ENCODE measurements around the gene PRPF6. TPM values are rescaled to one million over a fixed set of nuclear protein-coding genes. Genes with fewer than 3 reads are reported as not detected.
"Not testable (repeated sequence)": the region's sequence is repeated elsewhere in the genome, so short reads cannot be mapped to it uniquely, and the experiment has no call there.

Gene PRPF6
- polyA plus RNA-seq, 1 donor: 63.6 TPM

DNA sequence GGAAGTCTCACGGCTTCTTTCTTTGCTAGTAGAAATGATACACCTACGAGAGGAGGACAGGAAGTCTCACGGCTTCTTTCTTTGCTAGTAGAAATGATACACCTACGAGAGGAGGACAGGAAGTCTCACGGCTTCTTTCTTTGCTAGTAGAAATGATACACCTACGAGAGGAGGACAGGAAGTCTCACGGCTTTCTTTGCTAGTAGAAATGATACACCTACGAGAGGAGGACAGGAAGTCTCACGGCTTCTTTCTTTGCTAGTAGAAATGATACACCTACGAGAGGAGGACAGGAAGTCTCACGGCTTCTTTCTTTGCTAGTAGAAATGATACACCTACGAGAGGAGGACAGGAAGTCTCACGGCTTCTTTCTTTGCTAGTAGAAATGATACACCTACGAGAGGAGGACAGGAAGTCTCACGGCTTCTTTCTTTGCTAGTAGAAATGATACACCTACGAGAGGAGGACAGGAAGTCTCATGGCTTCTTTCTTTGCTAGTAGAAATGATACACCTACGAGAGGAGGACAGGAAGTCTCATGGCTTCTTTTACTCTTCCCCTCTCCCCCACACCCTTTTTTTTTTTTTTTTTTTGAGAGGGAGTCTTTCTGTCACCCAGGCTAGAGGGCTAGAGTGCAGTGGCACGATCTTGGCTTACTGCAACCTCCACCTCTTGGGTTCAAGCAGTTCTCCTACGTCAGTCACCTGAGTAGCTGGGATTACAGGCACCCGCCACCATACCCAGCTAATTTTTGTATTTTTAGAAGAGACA is 31.6 kb downstream of the PRPF6 start:
- DNase-seq: not testable (repeated sequence)

DNA sequence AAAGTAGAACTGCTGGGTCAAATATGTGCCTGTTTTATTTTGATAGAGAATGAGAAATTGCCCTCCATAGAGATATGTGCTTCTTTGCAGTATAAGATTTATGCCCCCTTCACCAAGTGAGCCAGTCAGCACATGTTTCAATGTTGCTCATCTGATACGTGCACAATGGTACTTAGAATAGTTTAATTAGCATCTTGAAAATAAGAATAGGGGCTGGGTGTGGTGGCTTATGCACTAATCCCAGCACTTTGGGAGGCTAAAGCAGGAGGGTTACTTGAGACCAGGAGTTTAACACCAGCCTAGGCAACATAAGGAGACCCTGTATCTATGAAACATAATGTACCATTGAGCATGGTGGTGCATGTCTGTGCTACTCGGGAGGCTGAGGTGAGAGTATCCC is 34.7 kb downstream of the PRPF6 start:
- no peak for DNase-seq

GRCh38 chr20:64021124-64021975 is 40.4 kb downstream of the PRPF6 start:
- no peak for DNase-seq

- no peak for DNase-seq
Measured at GRCh38 chr20:64022671-64023360, 41.9 kb downstream of the PRPF6 start.

DNA sequence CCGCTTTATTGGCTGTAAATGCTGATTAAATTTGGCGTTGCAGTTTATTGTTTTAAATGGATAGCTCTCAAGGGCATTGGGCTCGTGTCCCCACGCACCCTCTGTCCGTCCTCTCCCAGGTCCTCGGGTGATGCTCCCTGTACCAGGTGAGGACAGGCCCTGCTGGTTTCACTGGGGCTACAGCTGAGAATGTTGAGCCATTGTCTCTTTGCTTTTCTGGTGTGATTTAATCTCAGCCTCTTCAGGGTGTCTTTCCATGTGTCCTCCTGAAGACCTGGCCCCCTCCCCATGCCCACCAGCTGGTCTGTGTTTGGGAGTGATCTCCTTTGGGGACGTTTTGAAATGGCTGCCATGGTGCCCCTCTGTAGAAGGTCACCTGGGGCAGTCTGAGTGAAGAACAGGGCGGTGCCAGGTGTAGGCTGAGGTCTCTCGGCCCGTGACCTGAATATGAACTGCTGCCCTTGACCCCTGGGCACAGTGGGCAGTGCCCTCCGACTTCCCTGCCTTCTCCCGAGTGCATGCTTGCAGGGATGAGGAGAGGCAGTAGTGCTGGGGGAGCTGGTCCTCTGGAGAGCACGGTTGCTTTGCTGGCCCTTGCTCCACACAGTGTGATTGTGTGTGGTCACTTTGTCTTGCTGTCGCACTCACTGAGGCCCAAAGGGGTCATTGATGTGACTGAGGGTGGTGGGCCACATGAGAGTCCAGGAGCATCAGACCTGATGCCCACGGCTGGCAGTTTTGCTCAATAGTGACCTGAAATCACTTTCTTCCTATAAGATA is 42.6 kb downstream of the PRPF6 start:
- DNase-seq: no peak

DNA sequence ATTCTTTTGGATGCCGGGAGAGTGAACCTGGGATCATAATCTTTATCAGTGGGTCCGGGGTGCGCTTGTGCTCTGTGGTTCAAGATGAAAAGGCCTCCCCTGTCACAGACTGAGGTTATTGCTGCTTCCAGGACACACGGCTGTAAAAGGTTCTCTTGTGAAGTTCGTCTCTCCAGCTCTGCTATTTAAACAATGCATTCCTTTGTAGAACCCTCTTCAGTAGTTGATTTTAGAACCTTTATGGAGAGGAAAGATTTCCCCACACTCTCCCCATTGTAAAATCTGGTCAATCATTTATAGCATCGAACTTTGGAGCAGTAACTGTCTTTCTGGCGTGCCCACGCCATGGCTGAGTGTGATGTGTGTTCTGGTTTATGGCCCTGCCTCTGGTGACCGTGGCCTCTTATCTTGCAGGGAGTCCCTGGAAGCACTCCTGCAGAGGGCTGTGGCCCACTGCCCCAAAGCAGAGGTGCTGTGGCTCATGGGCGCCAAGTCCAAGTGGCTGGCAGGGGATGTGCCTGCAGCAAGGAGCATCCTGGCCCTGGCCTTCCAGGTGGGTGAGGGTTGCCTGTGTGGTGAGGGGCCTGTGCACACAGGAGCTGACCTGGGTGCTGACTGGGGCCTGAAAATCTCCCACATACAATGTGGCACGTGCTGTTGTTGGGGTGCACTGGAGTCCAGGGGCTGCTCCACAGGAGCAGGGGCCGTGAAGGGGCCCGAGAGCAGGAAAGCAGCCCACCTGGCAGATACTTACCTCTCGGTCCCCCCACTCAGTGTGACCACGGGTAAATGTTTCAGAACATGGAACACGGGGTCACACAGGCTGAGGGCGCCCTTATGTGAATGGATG is 43.4 kb downstream of the PRPF6 start:
- no peak for DNase-seq

- no peak for DNase-seq
Measured at GRCh38 chr20:64025101-64025825, 44.3 kb downstream of the PRPF6 start.

GRCh38 chr20:64025826-64026412 is 45.0 kb downstream of the PRPF6 start:
- DNase-seq: no peak

DNA sequence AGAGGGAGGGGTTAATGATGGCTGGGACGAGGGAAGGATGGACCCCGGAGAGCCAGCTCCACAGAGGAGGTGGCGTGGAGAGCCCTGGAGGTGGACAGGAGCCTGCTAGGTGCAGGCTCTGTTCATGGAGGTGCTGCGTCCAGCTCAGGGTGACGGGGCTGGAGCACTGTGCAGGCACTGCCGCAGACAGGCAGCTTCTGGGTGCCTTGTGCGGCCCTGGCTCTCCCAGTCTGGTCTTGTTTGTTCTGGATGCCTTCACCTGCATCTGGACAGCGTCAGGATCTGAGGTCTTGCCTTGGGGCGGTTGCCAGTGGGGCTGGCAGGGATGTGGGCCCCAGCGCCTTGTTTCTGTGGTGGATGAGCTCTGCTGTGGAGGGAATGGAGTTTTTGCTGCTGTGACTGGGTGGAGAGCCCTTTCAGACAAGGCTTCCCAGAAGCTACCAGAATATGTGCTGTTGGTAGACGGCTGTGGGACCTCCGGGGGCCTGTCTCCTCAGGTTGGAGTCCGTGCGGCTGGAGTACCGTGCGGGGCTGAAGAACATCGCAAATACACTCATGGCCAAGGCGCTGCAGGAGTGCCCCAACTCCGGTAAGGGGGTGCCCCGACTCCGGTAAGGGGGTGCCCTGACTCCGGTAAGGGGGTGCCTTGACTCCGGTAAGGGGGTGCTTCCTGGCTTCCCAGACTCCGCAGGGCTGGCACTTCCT is 47.2 kb downstream of the PRPF6 start:
- no peak for DNase-seq

DNA sequence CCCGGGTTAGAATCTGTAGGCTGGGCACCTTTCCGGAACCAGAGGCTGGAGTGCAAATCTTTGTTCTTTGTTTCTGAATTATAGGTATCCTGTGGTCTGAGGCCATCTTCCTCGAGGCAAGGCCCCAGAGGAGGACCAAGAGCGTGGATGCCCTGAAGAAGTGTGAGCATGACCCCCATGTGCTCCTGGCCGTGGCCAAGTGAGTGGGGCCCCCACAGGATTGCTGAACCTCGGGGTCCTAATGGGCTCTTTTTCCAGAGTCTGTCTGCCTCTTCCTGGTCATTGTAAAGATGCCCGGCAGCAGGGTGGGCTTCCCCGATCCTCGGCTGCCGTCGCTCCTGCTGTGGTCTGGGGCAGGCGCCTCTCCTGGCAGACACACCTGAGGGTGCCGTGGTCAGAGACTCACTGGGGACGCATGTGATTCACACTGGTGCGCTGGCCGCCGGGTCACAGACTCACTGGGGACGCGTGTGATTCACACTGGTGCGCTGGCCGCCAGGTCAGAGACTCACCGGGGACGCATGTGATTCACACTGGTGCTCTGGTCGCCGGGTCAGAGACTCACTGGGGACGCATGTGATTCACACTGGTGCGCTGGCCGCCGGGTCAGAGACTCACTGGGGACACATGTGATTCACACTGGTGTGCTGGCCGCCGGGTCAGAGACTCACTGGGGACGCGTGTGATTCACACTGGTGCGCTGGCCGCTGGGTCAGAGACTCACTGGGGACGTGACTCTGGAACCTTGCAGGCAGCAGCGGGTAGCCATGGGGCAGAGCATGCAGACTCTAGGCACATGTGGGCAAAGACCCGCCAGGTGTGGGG is 48.6 kb downstream of the PRPF6 start:
- no peak for DNase-seq

- no peak for DNase-seq
Measured at GRCh38 chr20:64030371-64031134, 49.6 kb downstream of the PRPF6 start.

DNA sequence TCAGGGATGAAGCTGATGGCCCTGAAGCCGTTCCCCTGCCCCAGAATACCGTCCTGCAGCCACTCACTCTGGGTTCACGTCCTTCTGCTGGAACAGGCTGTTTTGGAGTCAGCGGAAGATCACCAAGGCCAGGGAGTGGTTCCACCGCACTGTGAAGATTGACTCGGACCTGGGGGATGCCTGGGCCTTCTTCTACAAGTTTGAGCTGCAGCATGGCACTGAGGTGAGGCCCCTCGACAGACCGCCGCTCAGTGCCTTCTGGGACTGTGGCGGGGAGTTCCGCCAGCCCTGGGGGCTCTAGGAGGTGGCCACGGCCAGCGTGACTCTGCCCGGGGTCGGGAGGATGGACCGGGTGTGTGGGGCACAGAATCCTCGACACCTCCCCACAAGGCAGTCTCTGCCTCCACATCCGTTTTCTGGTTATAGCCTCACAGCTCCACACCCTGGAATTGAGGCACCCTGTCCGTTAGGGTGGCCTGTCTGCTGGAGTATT is 50.9 kb downstream of the PRPF6 start:
- DNase-seq: no peak

DNA sequence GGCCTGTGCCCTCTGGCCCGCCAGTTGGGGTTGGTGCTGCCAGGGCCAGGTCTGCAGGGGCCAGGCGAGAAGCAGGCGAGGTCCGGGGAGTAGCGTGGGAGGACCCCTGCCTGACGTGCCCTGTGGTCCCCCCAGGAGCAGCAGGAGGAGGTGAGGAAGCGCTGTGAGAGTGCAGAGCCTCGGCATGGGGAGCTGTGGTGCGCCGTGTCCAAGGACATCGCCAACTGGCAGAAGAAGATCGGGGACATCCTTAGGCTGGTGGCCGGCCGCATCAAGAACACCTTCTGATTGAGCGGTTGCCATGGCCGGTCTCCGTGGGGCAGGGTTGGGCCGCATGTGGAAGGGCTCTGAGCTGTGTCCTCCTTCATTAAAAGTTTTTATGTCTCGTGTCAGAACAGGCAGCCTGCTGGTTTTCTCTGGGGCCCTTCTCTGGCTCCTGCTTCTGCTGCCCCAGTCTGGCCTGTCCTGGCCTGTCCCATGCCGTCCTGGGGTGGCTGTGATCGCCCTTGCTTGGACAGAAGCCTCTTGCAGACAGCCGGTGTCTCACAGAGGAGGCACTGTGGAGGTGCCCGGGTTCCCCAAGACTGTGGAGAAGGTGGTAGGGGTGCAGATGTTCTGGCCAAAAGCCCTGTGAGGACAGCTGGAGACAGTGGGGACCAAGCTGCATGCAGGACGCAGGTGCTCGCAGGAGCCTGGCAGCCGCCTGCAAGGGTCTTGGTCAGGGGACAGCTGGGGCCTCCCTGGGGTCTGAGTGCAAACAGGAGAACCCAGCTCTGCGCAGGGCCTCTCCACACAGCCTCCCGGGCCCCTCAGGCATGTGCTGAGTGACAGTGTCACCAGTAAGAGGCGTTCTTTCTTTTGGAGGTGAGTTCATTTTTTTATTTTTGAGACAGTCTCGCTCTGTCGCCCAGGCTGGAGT is 52.0 kb downstream of the PRPF6 start:
- no peak for DNase-seq

GRCh38 chr20:64033981-64034493 is 53.1 kb downstream of the PRPF6 start:
- DNase-seq: no peak

DNA sequence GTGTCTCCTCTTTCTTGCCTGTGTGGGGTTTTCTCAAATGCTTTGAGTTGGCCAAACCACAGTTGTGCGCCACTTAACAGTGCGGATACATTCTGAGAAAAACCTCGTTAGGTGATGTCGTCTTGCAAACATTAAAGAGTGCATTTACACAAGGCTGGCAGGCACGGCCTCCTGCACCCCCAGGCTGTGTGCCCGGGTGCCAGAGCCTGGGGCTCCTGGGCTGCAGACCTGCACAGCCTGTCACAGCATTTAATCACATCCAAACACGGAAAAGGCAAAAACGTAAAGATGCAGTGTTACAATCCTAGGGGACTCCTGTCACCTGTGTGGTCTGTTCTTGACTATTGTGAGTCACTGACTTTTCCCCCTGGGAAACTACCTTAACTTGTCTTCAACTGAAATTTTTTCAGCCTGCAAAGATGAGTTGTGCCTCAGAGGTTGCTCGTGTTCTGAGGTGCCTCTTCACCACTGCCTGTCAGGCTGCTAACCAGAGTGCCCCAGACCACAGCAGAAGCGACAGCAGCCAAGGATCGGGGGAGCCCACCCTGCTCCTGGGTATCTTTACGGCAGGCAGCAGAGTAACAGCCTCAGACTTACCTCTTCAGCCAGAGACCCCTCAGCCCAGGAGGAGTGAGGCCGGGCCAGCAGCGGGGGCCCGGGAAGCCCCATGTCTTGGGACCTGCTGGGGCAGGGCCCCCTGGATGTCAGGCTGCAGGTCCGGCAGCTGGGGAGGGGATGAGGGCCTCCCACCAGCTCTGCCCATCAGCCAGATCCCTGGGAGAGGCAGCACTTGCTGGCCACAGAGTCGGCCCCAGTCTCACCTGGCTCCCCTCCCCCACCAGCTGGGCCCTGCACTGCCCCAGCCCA is 54.4 kb downstream of the PRPF6 start:
- no peak for DNase-seq

All from hindlimb muscle (tissue), 1 donor.